Glutamatergic neuron (in vitro differentiated cells): ENCODE results near the gene PGF. TPM values are rescaled to one million over a fixed set of nuclear protein-coding genes. Genes with fewer than 3 reads are reported as not detected.

Experiments
- DNase-seq: peaks from one replicate; pipeline ENCODE4 v3.0.0; 2022
- H3K27ac Mint-ChIP-seq: one replicate; pipeline ENCODE4 v1.8.0; 2020; ENCODE audit warnings: mild to moderate bottlenecking, mixed read lengths, inconsistent platforms; ENCODE audit not compliant: unreplicated experiment
- H3K27me3 Mint-ChIP-seq: one replicate; pipeline ENCODE4 v1.8.0; 2020; ENCODE audit warnings: mild to moderate bottlenecking, moderate library complexity, mixed read lengths, inconsistent platforms; ENCODE audit not compliant: unreplicated experiment
- H3K36me3 Mint-ChIP-seq: one replicate; pipeline ENCODE4 v1.8.0; 2020; ENCODE audit warnings: mild to moderate bottlenecking, mixed read lengths, inconsistent platforms; ENCODE audit not compliant: unreplicated experiment
- H3K4me1 Mint-ChIP-seq: one replicate; pipeline ENCODE4 v1.8.0; 2020; ENCODE audit warnings: mild to moderate bottlenecking, low read depth, mixed read lengths, inconsistent platforms; ENCODE audit not compliant: unreplicated experiment
- H3K4me3 Mint-ChIP-seq: one replicate; pipeline ENCODE4 v1.8.0; 2020; ENCODE audit warnings: mild to moderate bottlenecking, mixed read lengths, inconsistent platforms; ENCODE audit not compliant: unreplicated experiment
- H3K9me3 Mint-ChIP-seq: one replicate; pipeline ENCODE4 v1.8.0; 2020; ENCODE audit warnings: mild to moderate bottlenecking, moderate library complexity, mixed read lengths, inconsistent platforms; ENCODE audit not compliant: unreplicated experiment
- total RNA-seq: library from RNA; stranded (reverse); fragmentation: NEBNext Ultra II Directional; extraction: Animal tissue kit (Norgen Biotek cat#: 25700); gene quantifications from one replicate; pipeline ENCODE4 v1.2.1, GENCODE V29; 2021; ENCODE audit not compliant: unreplicated experiment
- TF ChIP-seq, protein P1 (sequence below): fragments of 200-600 bp; sonication (generic); IDR thresholded peaks from one replicate; pipeline ENCODE4 v1.5.0; 2021; ENCODE audit not compliant: partially characterized antibody, unreplicated experiment

PGF gene
- total RNA-seq, 1 donor from 2014 or later, result 7.9 TPM

DNA sequence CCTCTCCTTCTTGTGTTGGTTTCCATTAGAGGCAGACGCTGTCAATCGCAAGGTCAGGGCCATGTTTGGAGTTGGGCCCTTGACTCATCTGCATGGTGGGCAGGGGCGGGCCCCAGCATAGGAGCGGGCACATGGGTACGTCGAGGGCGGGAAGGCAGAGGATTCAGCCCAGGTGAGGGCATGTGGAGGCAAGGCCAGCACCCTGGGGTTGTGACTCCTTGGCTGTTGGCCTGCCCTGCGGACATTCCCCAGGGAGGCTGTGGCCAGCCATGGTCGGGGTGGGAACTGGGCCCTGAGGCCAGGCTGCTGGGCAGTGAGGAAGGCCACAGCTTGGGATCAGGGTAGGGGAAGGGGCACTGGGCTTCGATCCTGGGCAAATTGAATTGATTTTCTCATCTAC lies 42.6 kb downstream of the PGF start:
- TF ChIP-seq, protein P1, sequence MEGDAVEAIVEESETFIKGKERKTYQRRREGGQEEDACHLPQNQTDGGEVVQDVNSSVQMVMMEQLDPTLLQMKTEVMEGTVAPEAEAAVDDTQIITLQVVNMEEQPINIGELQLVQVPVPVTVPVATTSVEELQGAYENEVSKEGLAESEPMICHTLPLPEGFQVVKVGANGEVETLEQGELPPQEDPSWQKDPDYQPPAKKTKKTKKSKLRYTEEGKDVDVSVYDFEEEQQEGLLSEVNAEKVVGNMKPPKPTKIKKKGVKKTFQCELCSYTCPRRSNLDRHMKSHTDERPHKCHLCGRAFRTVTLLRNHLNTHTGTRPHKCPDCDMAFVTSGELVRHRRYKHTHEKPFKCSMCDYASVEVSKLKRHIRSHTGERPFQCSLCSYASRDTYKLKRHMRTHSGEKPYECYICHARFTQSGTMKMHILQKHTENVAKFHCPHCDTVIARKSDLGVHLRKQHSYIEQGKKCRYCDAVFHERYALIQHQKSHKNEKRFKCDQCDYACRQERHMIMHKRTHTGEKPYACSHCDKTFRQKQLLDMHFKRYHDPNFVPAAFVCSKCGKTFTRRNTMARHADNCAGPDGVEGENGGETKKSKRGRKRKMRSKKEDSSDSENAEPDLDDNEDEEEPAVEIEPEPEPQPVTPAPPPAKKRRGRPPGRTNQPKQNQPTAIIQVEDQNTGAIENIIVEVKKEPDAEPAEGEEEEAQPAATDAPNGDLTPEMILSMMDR, result no peak
- Mint-ChIP-seq H3K9me3 (peaks cover 18% of the 10 kb centered on the region), H3K27me3 (peaks cover 17% of the 10 kb centered on the region), H3K4me3 (no peak overlapping the region), H3K4me1 (peaks cover 46% of the 10 kb centered on the region), H3K27ac (no peak overlapping the region), H3K36me3 (no peaks in the 10 kb centered on the region)
- no peak for DNase-seq

DNA sequence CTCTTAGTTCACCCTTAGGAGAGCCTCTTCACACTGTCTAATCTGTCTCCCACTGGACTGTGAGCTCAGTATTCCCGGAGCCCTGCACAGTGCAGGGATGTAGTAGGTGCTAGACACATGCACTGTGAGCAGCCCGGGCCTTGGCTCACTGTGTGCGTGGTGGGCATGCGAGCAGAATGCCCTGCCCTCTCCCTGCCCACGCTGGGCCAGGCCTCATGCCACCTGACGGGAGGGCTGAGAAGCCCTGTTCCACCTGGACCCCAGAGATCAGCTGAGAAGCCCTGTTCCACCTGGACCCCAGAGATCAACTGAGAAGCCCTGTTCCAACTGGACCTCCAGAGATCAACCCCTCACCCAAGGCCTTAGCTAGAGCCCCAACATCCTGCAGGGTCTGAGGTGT lies 43.3 kb downstream of the PGF start:
- H3K27ac Mint-ChIP-seq, result no peak overlapping the region
- TF ChIP-seq, protein P1, result no peak
- peaks cover 12% of the 10 kb centered on the region for H3K27me3 Mint-ChIP-seq
- peaks cover 41% of the 10 kb centered on the region for H3K4me1 Mint-ChIP-seq
- H3K36me3 Mint-ChIP-seq, result no peaks in the 10 kb centered on the region
- no peak overlapping the region for H3K4me3 Mint-ChIP-seq
- no peak for DNase-seq
- H3K9me3 Mint-ChIP-seq, result peaks cover 13% of the 10 kb centered on the region

DNA sequence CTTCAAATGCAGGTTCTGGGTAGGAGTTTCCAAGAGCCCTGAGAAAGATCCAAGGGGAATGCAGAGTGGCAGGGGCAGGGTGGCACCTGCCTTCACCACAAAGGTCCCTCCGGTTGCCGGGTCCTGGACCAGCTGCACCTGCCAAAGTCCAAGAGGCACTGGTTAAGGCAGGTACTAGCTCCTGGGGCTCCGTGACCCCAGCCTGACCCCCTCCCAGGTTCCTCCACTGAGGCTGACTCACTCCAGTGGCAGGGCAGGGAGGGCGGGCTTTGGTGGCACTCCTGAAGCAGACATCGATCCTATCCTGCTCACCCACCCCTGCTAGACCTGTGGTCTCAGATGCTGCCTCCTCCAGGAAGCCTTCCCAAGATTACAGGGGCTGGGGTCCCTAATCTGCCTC lies 43.7 kb downstream of the PGF start:
- Mint-ChIP-seq H3K4me1 (peaks cover 36% of the 10 kb centered on the region), H3K27me3 (peaks cover 8% of the 10 kb centered on the region), H3K27ac (no peak overlapping the region), H3K36me3 (no peaks in the 10 kb centered on the region), H3K9me3 (peaks cover 9% of the 10 kb centered on the region), H3K4me3 (no peak overlapping the region)
- TF ChIP-seq, protein P1, result no peak
- DNase-seq, result no peak

DNA sequence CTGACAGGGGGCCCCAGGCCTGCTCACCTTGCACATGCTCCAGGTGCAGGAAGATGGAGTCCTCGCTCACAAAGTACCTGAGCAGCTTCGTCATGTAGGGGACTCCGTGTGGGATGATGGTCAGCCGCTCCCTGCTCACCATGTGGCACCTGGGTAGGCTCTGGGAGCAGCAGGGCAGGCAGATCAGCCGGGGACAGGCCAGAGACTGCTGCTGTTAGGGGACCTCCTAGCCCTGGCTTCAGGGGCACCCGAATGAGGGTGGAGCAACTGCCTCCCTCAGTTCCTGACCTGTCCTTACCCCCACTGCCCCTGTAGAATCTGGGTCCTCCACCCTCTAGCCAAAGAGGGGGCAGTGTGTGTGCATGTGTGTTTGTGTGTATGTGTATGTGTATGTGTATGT lies 44.2 kb downstream of the PGF start:
- Mint-ChIP-seq H3K9me3 (peaks cover 8% of the 10 kb centered on the region), H3K36me3 (no peaks in the 10 kb centered on the region), H3K27ac (no peak overlapping the region), H3K4me1 (peaks cover 34% of the 10 kb centered on the region), H3K27me3 (peaks cover 8% of the 10 kb centered on the region), H3K4me3 (no peak overlapping the region)
- TF ChIP-seq, protein P1, result no peak
- no peak for DNase-seq

DNA sequence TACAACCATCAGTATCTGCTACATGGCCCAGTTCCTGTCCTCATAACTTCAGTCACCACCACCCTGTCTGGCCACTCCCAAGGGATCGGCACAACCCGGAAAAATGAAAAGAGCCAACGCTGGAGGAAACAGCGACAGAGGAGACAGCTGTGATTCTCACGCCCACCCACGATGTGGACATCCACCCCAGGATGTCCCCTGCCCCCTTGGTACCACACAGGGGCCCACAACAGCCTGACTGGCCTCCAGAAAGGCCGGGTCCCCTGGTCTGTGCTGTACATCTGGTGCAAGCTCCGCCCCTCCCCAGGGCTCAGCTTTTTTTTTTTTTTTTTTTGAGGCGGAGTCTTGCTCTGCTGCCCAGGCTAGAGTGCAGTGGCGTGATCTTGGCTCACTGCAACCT lies 44.8 kb downstream of the PGF start:
- Mint-ChIP-seq H3K9me3 (peaks cover 6% of the 10 kb centered on the region), H3K27me3 (peaks cover 7% of the 10 kb centered on the region), H3K36me3 (no peaks in the 10 kb centered on the region), H3K4me1 (peaks cover 27% of the 10 kb centered on the region), H3K4me3 (no peak overlapping the region), H3K27ac (peak overlapping the region; percentile 81)
- DNase-seq, result no peak
- TF ChIP-seq, protein P1, result no peak
